IMR-90 (cell line): ENCODE data around the gene TSPAN32. TPM values are rescaled to one million over a fixed set of nuclear protein-coding genes. Genes with fewer than 3 reads are reported as not detected.
A peak's percentile ranks its signal among the peaks of the same experiment; 100 is the strongest.

ENCODE experiments used
- ATAC-seq: fragments of 200-7000 bp; cut with Tn5 transposase; 2 replicates; pipeline ENCODE4 v1.9.1; 2020; ENCODE audit warnings: low read depth, mild to moderate bottlenecking, moderate library complexity
- BruUV-seq: library from RNA; stranded (reverse); fragments of 400-500 nt; replicated peaks from 2 replicates; lab custom pipeline; 2021; lab: Mats Ljungman, UMichigan
- CTCF ChIA-PET: fragments of 300-600 bp; formaldehyde crosslinking; extraction: SDS; loops from one replicate; lab custom pipeline; 2021; ENCODE audit warnings: antibody characterized with exemption; lab: Yijun Ruan, JAX
- POLR2A ChIA-PET: fragments of 300-600 bp; sonication (Branson Sonifier 250); formaldehyde crosslinking; loops from one replicate; lab custom pipeline; 2022; ENCODE audit warnings: antibody characterized with exemption; ENCODE audit not compliant: unreplicated experiment; lab: Charles Lee
- DNase-seq: peaks from one replicate; pipeline ENCODE4 v3.0.0; 2013
- H2AFZ ChIP-seq: replicated peaks from 2 replicates; pipeline ENCODE3; 2013; ENCODE audit warnings: low read length, mild to moderate bottlenecking; ENCODE audit not compliant: poor library complexity
- H2AK5ac ChIP-seq: 2 replicates; pipeline ENCODE4 v1.6.1; 2013; ENCODE audit warnings: low read depth, low read length, inconsistent platforms
- H2AK9ac ChIP-seq: replicated peaks from 2 replicates; pipeline ENCODE3; 2013; ENCODE audit warnings: mild to moderate bottlenecking, low read depth, low read length, moderate library complexity; ENCODE audit not compliant: poor library complexity
- H2BK120ac ChIP-seq: 2 replicates; pipeline ENCODE4 v1.6.1; 2013; ENCODE audit warnings: low read depth, low read length, inconsistent platforms
- H2BK15ac ChIP-seq: 3 replicates; pipeline ENCODE4 v1.6.1; 2013; ENCODE audit warnings: low read depth, low read length, inconsistent platforms
- H2BK20ac ChIP-seq: 2 replicates; pipeline ENCODE4 v1.6.1; 2013; ENCODE audit warnings: low read depth, mild to moderate bottlenecking, inconsistent platforms, low read length, moderate library complexity
- H2BK5ac ChIP-seq: 2 replicates; pipeline ENCODE4 v1.6.1; 2013; ENCODE audit warnings: mild to moderate bottlenecking, low read depth, low read length, inconsistent platforms; ENCODE audit not compliant: poor library complexity, severe bottlenecking
- H3K14ac ChIP-seq: replicated peaks from 2 replicates; pipeline ENCODE4 v1.6.1; 2013; ENCODE audit warnings: low read depth, low read length, inconsistent platforms
- H3K18ac ChIP-seq: 2 replicates; pipeline ENCODE4 v1.6.1; 2013; ENCODE audit warnings: low read depth, low read length, control low read depth
- H3K23ac ChIP-seq: 2 replicates; pipeline ENCODE4 v1.6.1; 2013; ENCODE audit warnings: low read depth, low read length, inconsistent platforms
- H3K27ac ChIP-seq: 2 replicates; pipeline ENCODE4 v1.5.1; 2013; ENCODE audit warnings: mild to moderate bottlenecking, control low read depth, low read length; ENCODE audit not compliant: insufficient read depth
- H3K27me3 ChIP-seq: 2 replicates; pipeline ENCODE4 v1.6.1; 2013; ENCODE audit warnings: low read length; ENCODE audit not compliant: control insufficient read depth, insufficient read depth
- H3K36me3 ChIP-seq: 2 replicates; pipeline ENCODE4 v1.6.1; 2013; ENCODE audit warnings: low read length, mixed read lengths; ENCODE audit not compliant: control insufficient read depth, insufficient read depth
- H3K4ac ChIP-seq: 2 replicates; pipeline ENCODE4 v1.6.1; 2013; ENCODE audit warnings: low read depth, low read length, inconsistent platforms
- H3K4me1 ChIP-seq: 2 replicates; pipeline ENCODE4 v1.6.1; 2013; ENCODE audit warnings: low read length, mixed read lengths; ENCODE audit not compliant: control insufficient read depth, insufficient read depth
- H3K4me2 ChIP-seq: 2 replicates; pipeline ENCODE4 v1.6.1; 2013; ENCODE audit warnings: low read depth, mild to moderate bottlenecking, control low read depth, low read length, moderate library complexity
- H3K4me3 ChIP-seq: 2 replicates; pipeline ENCODE4 v1.5.1; 2013; ENCODE audit warnings: low read depth, mild to moderate bottlenecking, control low read depth, low read length, moderate library complexity; ENCODE audit not compliant: insufficient read depth
- H3K56ac ChIP-seq: 2 replicates; pipeline ENCODE4 v1.6.1; 2013; ENCODE audit warnings: low read length, inconsistent platforms; ENCODE audit not compliant: insufficient read depth; ENCODE audit errors: extremely low read depth
- H3K79me1 ChIP-seq, 2 experiments: 2 replicates each; pipeline ENCODE4 v1.6.1; 2013; ENCODE audit warnings: low read length in 2 of 2, inconsistent platforms in 1 of 2, low read depth in 1 of 2
- H3K9ac ChIP-seq: 2 replicates; pipeline ENCODE4 v1.6.1; 2013; ENCODE audit warnings: low read depth, low read length, control low read depth
- H3K9me1 ChIP-seq: 2 replicates; pipeline ENCODE4 v1.6.1; 2013; ENCODE audit warnings: low read length, inconsistent platforms; ENCODE audit not compliant: insufficient read depth
- H3K9me3 ChIP-seq: 2 replicates; pipeline ENCODE4 v1.6.1; 2013; ENCODE audit warnings: low read length; ENCODE audit not compliant: control insufficient read depth, insufficient read depth
- H4K20me1 ChIP-seq: 2 replicates; pipeline ENCODE4 v1.6.1; 2013; ENCODE audit warnings: low read length, inconsistent platforms; ENCODE audit not compliant: insufficient read depth
- H4K5ac ChIP-seq: 2 replicates; pipeline ENCODE4 v1.6.1; 2013; ENCODE audit warnings: mild to moderate bottlenecking, low read depth, low read length, control low read depth
- H4K8ac ChIP-seq, 2 experiments: 2 replicates each; pipeline ENCODE4 v1.6.1; 2013; ENCODE audit warnings: low read depth in 2 of 2, low read length in 2 of 2, control low read depth in 1 of 2, inconsistent platforms in 1 of 2
- H4K91ac ChIP-seq: 2 replicates; pipeline ENCODE4 v1.6.1; 2013; ENCODE audit warnings: low read depth, low read length, inconsistent platforms; ENCODE audit not compliant: insufficient read depth
- CEBPB ChIP-seq: IDR thresholded peaks from 2 replicates; pipeline ENCODE4 v1.6.1; 2012; ENCODE audit warnings: low read depth, low read length, improper control_type of control experiment
- CHD1 ChIP-seq: IDR thresholded peaks from 2 replicates; pipeline ENCODE4 v1.6.1; 2012; ENCODE audit warnings: low read depth, low read length, improper control_type of control experiment
- CTCF ChIP-seq: conservative IDR thresholded peaks from 2 replicates; pipeline ENCODE4 v1.5.1; 2012; ENCODE audit warnings: mild to moderate bottlenecking, low read depth, low read length, improper control_type of control experiment
- FOS ChIP-seq: fragments of 150-350 bp; IDR thresholded peaks from 2 replicates; pipeline ENCODE4 v1.6.1; 2016; ENCODE audit warnings: low read depth, low read length
- MAZ ChIP-seq: IDR thresholded peaks from 2 replicates; pipeline ENCODE4 v1.6.1; 2012; ENCODE audit warnings: low read depth, mild to moderate bottlenecking, low read length, improper control_type of control experiment, moderate library complexity, borderline replicate concordance
- MXI1 ChIP-seq: IDR thresholded peaks from 2 replicates; pipeline ENCODE4 v1.6.1; 2012; ENCODE audit warnings: low read depth, mild to moderate bottlenecking, low read length, moderate library complexity, borderline replicate concordance
- NFE2L2 ChIP-seq: fragments of 150-350 bp; IDR thresholded peaks from 2 replicates; pipeline ENCODE4 v1.6.1; 2016; ENCODE audit warnings: low read depth, mild to moderate bottlenecking, low read length
- RCOR1 ChIP-seq: IDR thresholded peaks from 2 replicates; pipeline ENCODE4 v1.6.1; 2012; ENCODE audit warnings: mild to moderate bottlenecking, low read length, improper control_type of control experiment; ENCODE audit not compliant: insufficient replicate concordance
- USF2 ChIP-seq: fragments of 150-350 bp; IDR thresholded peaks from 2 replicates; pipeline ENCODE4 v1.6.1; 2017; ENCODE audit warnings: mild to moderate bottlenecking, antibody characterized with exemption, low read length, low read depth
- WGBS, 2 experiments: methylation state at CpG; one replicate each; pipeline versions ENCODE4 v1.1.5 to v1.1.7; 2013; ENCODE audit warnings: missing lambda C conversion rate in 2 of 2; ENCODE audit not compliant: insufficient read length in 1 of 2; ENCODE audit errors: extremely low coverage in 2 of 2; 5-methylcytosine and 5-hydroxymethylcytosine counted together
- dilution Hi-C: fragments of 300-500 bp; cut with HindIII; formaldehyde crosslinking; loops from one replicate; pipeline ENCODE4 v1.14.3; 2018; ENCODE audit warnings: low sequenced_read_pairs; ENCODE audit not compliant: unreplicated experiment
- in situ Hi-C: fragments of 300-500 bp; cut with MboI; formaldehyde crosslinking; loops from 3 replicates; pipeline ENCODE4 v1.14.3; 2019; ENCODE audit warnings: low sequenced_read_pairs, inconsistent platforms, mixed read lengths
- intact Hi-C: fragments of 100-400 bp; cut with micrococcal nuclease; formaldehyde crosslinking; loops from 2 replicates; pipeline ENCODE4 v1.10.0; 2022
- polyA plus RNA-seq, 3 experiments: library from polyadenylated mRNA; depleted of rRNA; stranded (reverse); fragments of >200 nt; gene quantifications; 2 replicates each; pipeline ENCODE4 v1.2.3, GENCODE V29; 2012; ENCODE audit warnings: low replicate concordance in 1 of 3
- total RNA-seq: library from RNA; depleted of rRNA; stranded (reverse); fragments of >200 nt; gene quantifications from 2 replicates; pipeline ENCODE4 v1.2.3, GENCODE V29; 2012
- TF ChIP-seq, protein P1 (sequence below): fragments of 150-350 bp; IDR thresholded peaks from 2 replicates; pipeline ENCODE4 v1.6.1; 2016; ENCODE audit warnings: low read depth, mild to moderate bottlenecking, low read length, moderate library complexity, borderline replicate concordance

Gene TSPAN32
- total and polyA plus RNA-seq, 2 of the 4 experiments (the other 2 are of a cell fraction) = 0.07 TPM; not detected in 1

DNA sequence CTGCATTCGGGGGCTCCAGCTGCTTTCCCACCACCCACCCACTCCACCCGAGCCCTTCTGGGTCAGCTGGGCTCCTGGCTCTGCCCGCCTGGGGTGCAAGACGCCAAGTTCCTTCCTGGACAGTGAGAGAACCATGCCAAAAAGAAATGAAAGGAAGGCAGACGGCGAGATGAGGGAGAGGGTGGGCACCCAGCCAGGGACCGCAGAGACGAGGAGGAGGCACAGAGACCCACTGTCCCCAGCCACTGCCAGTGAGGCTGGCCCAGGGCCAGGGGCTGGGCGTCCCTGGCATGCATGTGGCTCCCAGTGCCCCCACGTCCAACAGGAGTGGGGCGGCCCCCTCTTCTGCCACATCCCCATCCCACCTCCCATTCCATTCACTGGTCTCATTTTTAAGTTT lies 64.5 kb downstream of the TSPAN32 start:
- Histone ChIP-seq H3K9me1 (no peaks in the 10 kb centered on the region; the same call in 1 of the 2 replicates), H3K23ac (no peak overlapping the region), H2BK15ac (no peak overlapping the region), H2AK5ac (no peak overlapping the region), H2BK20ac (no peak overlapping the region), H4K8ac (no peak overlapping the region), H2AFZ (peak overlapping the region; percentile 13), H4K20me1 (0 out of 2 replicates have a peak, but pooled peaks cover 6% of the 10 kb centered on the region), H3K9me3 (no peaks in the 10 kb centered on the region), H3K79me1 (no peaks in the 10 kb centered on the region), H3K18ac (no peak overlapping the region), H2BK120ac (no peak overlapping the region), H3K56ac (no peak overlapping the region), H4K91ac (no peak overlapping the region), H2AK9ac (no peak overlapping the region), H3K4me2 (no peak overlapping the region; the same call in 1 of the 2 replicates), H3K4me3 (no peak overlapping the region), H2BK5ac (no peak overlapping the region), H3K27ac (no peak overlapping the region), H3K14ac (no peak overlapping the region), H4K5ac (no peak overlapping the region), H3K27me3 (peaks cover 4% of the 10 kb centered on the region; the same call in 1 of the 2 replicates), H3K4me1 (no peaks in the 10 kb centered on the region), H3K4ac (no peak overlapping the region), H3K36me3 (no peaks in the 10 kb centered on the region), H3K9ac (no peak overlapping the region)
- no peak for DNase-seq
- in situ Hi-C loops = no loop called here
- POLR2A ChIA-PET = no interaction called here
- 25% methylated on average over 6 of the region's 11 CpGs; no CpG with 5 or more reads in 1 of the 2 experiments for WGBS, 2 experiments
- TF ChIP-seq USF2 (no peak), CHD1 (no peak), RCOR1 (no peak), FOS (no peak), CTCF (no peak), MXI1 (no peak), CEBPB (no peak), MAZ (no peak), NFE2L2 (no peak)
- TF ChIP-seq, protein P1, sequence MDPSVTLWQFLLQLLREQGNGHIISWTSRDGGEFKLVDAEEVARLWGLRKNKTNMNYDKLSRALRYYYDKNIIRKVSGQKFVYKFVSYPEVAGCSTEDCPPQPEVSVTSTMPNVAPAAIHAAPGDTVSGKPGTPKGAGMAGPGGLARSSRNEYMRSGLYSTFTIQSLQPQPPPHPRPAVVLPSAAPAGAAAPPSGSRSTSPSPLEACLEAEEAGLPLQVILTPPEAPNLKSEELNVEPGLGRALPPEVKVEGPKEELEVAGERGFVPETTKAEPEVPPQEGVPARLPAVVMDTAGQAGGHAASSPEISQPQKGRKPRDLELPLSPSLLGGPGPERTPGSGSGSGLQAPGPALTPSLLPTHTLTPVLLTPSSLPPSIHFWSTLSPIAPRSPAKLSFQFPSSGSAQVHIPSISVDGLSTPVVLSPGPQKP = no peak
- intact Hi-C loops = no loop called here
- dilution Hi-C loops = no loop called here
- CTCF ChIA-PET = no interaction called here
- BruUV-seq = no TSS peak
- no peak for ATAC-seq
